Measurements from ENCODE around the gene NUTM2D.
"Not testable (repeated sequence)": the region's sequence is repeated elsewhere in the genome, so short reads cannot be mapped to it uniquely, and the experiment has no call there.

The NUTM2D gene

GRCh38 chr10:87357444-87357843, at the start of gene NUTM2D:
Gene NUTM2D, plus strand, starts transcription at chr10:87357744. Its CDS starts 522 bp downstream, at chr10:87358266.
- H3K4me3 ChIP-seq (ENCODE audit: low read depth, low read length); DNase-seq (ENCODE audit: low read depth): not testable (repeated sequence)

GRCh38 chr10:87308702-87309101, 48.8 kb upstream of the NUTM2D start:
- H3K4me3 ChIP-seq (ENCODE audit: low read depth, low read length); DNase-seq (ENCODE audit: low read depth): not testable (repeated sequence)

- H3K4me3 ChIP-seq (ENCODE audit: low read depth, low read length); DNase-seq (ENCODE audit: low read depth): not testable (repeated sequence)
Observed at GRCh38 chr10:87309657-87310056, 47.9 kb upstream of the NUTM2D start.

- not testable (repeated sequence) for DNase-seq (ENCODE audit: low read depth); H3K4me3 ChIP-seq (ENCODE audit: low read depth, low read length)
Observed at GRCh38 chr10:87311521-87311920, 46.0 kb upstream of the NUTM2D start.

GRCh38 chr10:87313649-87314359, 43.7 kb upstream of the NUTM2D start:
- DNase-seq (ENCODE audit: low read depth); H3K4me3 ChIP-seq (ENCODE audit: low read depth, low read length): not testable (repeated sequence)

GRCh38 chr10:87314360-87314973, 43.1 kb upstream of the NUTM2D start:
- not testable (repeated sequence) for H3K4me3 ChIP-seq (ENCODE audit: low read depth, low read length); DNase-seq (ENCODE audit: low read depth)

- not testable (repeated sequence) for DNase-seq (ENCODE audit: low read depth); H3K4me3 ChIP-seq (ENCODE audit: low read depth, low read length)
Observed at GRCh38 chr10:87321505-87321904, 36.0 kb upstream of the NUTM2D start.

- not testable (repeated sequence) for H3K4me3 ChIP-seq (ENCODE audit: low read depth, low read length); DNase-seq (ENCODE audit: low read depth)
Observed at GRCh38 chr10:87324559-87324958, 33.0 kb upstream of the NUTM2D start.

GRCh38 chr10:87327958-87328357, 29.6 kb upstream of the NUTM2D start:
- H3K4me3 ChIP-seq (ENCODE audit: low read depth, low read length); DNase-seq (ENCODE audit: low read depth): not testable (repeated sequence)

GRCh38 chr10:87329131-87329530, 28.4 kb upstream of the NUTM2D start:
- H3K4me3 ChIP-seq (ENCODE audit: low read depth, low read length); DNase-seq (ENCODE audit: low read depth): not testable (repeated sequence)

- not testable (repeated sequence) for DNase-seq (ENCODE audit: low read depth); H3K4me3 ChIP-seq (ENCODE audit: low read depth, low read length)
Observed at GRCh38 chr10:87332687-87333086, 24.9 kb upstream of the NUTM2D start.

- not testable (repeated sequence) for DNase-seq (ENCODE audit: low read depth); H3K4me3 ChIP-seq (ENCODE audit: low read depth, low read length)
Observed at GRCh38 chr10:87340411-87340810, 17.1 kb upstream of the NUTM2D start.

- H3K4me3 ChIP-seq (ENCODE audit: low read depth, low read length): peak overlapping the region; percentile 59
Observed at GRCh38 chr10:87341546-87342142, 15.9 kb upstream of the NUTM2D start.

GRCh38 chr10:87342249-87342710, 15.3 kb upstream of the NUTM2D start:
- DNase-seq (ENCODE audit: low read depth): peak; percentile 87
- H3K4me3 ChIP-seq (ENCODE audit: low read depth, low read length): peak overlapping the region; percentile 59

More at GRCh38 chr10:87341546-87342142, 15.9 kb upstream of the NUTM2D start:
- DNase-seq (ENCODE audit: low read depth): not testable (repeated sequence)

GRCh38 chr10:87342711-87343258, 14.8 kb upstream of the NUTM2D start:
- peak; percentile 48 for TF ChIP-seq CTCF (IDR thresholded peaks at IDR 0.05; ENCODE audit: insufficient read depth, low read depth, low read length, missing control alignments)
- DNase-seq (ENCODE audit: low read depth): peak; percentile 90
- H3K4me3 ChIP-seq (ENCODE audit: low read depth, low read length): peak overlapping the region; percentile 42

- not testable (repeated sequence) for DNase-seq (ENCODE audit: low read depth)
Observed at GRCh38 chr10:87345743-87346142, 11.8 kb upstream of the NUTM2D start.

GRCh38 chr10:87350161-87350560, 7.4 kb upstream of the NUTM2D start:
- not testable (repeated sequence) for H3K4me3 ChIP-seq (ENCODE audit: low read depth, low read length); DNase-seq (ENCODE audit: low read depth)

More at GRCh38 chr10:87345743-87346142, 11.8 kb upstream of the NUTM2D start:
- H3K4me3 ChIP-seq (ENCODE audit: low read depth, low read length): not testable (repeated sequence)

- not testable (repeated sequence) for H3K4me3 ChIP-seq (ENCODE audit: low read depth, low read length); DNase-seq (ENCODE audit: low read depth)
Observed at GRCh38 chr10:87352825-87353224, 4.7 kb upstream of the NUTM2D start.
